Measurements from ENCODE around the gene KIAA0232. TPM values are rescaled to one million over a fixed set of nuclear protein-coding genes. Genes with fewer than 3 reads are reported as not detected.

KIAA0232 gene
- total RNA-seq, 1 donor from 2014 or later: 28.1 TPM

DNA sequence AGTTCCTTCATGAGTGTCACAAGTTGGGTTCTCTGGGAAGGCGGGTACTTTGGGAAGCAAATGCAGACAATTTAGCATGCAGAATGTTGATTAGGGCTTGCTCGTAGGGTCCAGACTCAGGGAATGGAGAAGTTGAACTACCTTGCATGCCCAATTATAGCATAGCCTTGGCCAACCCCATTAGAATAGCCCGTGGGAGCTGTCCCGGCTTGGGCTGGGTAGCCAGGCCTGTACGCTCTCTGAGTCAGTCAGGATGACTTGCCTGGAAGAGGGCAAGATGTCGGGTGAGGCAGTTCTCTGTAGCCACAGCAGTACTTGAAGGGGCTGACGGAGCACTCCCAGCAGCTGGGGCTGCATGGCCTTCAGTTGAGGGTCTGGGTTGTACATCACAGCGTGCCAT, 19.5 kb downstream of the KIAA0232 start:
- Histone ChIP-seq H3K9me3 (no peaks in the 10 kb centered on the region), H3K4me1 (peaks cover 28% of the 10 kb centered on the region), H3K27ac (no peak overlapping the region), H3K27me3 (ENCODE audit: low read depth) (no peaks in the 10 kb centered on the region), H3K4me3 (no peak overlapping the region), H3K36me3 (no peaks in the 10 kb centered on the region)
- TF ChIP-seq, protein P1, sequence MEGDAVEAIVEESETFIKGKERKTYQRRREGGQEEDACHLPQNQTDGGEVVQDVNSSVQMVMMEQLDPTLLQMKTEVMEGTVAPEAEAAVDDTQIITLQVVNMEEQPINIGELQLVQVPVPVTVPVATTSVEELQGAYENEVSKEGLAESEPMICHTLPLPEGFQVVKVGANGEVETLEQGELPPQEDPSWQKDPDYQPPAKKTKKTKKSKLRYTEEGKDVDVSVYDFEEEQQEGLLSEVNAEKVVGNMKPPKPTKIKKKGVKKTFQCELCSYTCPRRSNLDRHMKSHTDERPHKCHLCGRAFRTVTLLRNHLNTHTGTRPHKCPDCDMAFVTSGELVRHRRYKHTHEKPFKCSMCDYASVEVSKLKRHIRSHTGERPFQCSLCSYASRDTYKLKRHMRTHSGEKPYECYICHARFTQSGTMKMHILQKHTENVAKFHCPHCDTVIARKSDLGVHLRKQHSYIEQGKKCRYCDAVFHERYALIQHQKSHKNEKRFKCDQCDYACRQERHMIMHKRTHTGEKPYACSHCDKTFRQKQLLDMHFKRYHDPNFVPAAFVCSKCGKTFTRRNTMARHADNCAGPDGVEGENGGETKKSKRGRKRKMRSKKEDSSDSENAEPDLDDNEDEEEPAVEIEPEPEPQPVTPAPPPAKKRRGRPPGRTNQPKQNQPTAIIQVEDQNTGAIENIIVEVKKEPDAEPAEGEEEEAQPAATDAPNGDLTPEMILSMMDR (IDR thresholded peaks at IDR 0.05): no peak
- intact Hi-C loops (cut with DNase I): no loop called here
- no peak for ATAC-seq
- DNase-seq: no peak

DNA sequence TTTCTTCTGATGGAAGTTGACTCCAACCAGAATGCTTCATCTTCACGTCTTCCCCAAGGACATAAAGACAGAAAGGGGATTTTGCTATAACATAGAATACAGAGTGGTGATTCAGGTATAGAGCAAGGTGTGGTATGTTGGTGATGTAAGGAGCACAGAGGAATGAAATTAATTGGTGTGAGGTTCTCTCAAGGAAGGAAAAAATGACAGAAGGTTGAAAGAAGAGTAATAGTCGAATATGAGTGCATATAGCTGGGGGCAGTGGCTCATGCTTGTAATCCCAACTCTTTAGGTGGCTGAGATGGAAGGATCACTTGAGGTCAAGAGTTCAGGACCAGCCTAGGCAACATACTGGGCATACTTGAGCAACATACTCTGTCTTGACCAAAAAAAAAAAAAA, 20.1 kb downstream of the KIAA0232 start:
- Histone ChIP-seq H3K9me3 (no peaks in the 10 kb centered on the region), H3K4me3 (no peak overlapping the region), H3K4me1 (peaks cover 34% of the 10 kb centered on the region), H3K27me3 (ENCODE audit: low read depth) (no peaks in the 10 kb centered on the region), H3K36me3 (no peaks in the 10 kb centered on the region), H3K27ac (no peak overlapping the region)
- intact Hi-C loops (cut with DNase I): no loop called here
- ATAC-seq (no peak), DNase-seq (no peak)
- TF ChIP-seq, protein P1 (IDR thresholded peaks at IDR 0.05): no peak

DNA sequence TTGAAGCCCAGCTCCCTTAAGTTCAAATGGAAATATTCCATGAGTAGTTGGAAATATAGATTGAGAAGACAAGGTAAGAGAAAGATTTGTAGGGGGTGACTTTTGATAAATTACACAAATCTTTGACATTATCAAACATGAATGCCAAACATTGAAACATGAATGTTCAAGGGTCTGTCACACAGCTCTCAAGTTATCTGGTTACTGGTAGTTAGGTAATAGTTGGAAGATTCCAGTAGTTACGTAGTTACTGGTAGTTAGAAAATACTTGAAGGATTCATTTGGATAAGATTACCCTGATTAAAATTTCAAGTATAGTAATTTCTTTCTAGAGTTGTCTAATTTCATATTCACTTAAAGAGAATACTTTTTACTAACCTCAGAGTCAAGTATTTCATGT, 20.7 kb downstream of the KIAA0232 start:
- Histone ChIP-seq H3K4me1 (peaks cover 38% of the 10 kb centered on the region), H3K27ac (no peak overlapping the region), H3K36me3 (no peaks in the 10 kb centered on the region), H3K9me3 (no peaks in the 10 kb centered on the region), H3K4me3 (no peak overlapping the region), H3K27me3 (ENCODE audit: low read depth) (no peaks in the 10 kb centered on the region)
- DNase-seq (no peak), ATAC-seq (peak in 1 of 2 donors; percentile 52)
- intact Hi-C loops (cut with DNase I): no loop called here
- TF ChIP-seq, protein P1 (IDR thresholded peaks at IDR 0.05): no peak

DNA sequence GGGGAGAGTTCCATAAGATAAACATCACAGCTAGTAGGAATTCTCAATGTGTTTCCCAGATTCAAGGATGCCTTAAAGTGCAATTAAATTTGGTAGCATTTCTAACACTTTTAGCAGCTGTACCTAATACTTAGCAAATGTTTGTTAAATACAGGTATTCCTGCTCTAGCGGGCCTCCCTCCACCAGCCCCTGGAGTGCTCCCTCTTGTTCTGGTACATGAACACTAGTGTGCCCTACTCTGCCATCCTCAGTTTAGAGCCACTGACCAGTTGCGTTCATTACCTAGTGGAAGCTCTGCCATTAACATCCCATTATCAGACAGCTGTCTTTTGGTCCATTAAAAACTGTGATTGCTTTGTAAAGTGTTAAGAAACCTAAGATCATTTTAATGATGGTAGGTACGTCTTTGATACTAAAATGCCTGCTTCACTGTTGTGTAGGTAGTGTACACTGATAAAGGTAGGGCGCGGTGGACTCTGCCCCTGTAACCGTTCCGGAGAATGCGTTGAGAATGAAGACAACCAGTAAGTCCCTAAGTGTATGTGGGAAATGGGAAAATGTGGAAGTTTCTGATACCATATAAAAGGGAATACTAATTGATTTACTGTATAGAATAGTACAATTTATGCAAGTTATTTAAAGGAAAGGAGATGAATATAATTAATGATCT, 21.7 kb downstream of the KIAA0232 start:
- DNase-seq (no peak), ATAC-seq (no peak)
- Histone ChIP-seq H3K9me3 (no peaks in the 10 kb centered on the region), H3K4me1 (peaks cover 39% of the 10 kb centered on the region), H3K27me3 (ENCODE audit: low read depth) (no peaks in the 10 kb centered on the region), H3K4me3 (no peak overlapping the region), H3K36me3 (no peaks in the 10 kb centered on the region), H3K27ac (no peak overlapping the region)
- TF ChIP-seq, protein P1 (IDR thresholded peaks at IDR 0.05): no peak
- intact Hi-C loops (cut with DNase I): no loop called here

DNA sequence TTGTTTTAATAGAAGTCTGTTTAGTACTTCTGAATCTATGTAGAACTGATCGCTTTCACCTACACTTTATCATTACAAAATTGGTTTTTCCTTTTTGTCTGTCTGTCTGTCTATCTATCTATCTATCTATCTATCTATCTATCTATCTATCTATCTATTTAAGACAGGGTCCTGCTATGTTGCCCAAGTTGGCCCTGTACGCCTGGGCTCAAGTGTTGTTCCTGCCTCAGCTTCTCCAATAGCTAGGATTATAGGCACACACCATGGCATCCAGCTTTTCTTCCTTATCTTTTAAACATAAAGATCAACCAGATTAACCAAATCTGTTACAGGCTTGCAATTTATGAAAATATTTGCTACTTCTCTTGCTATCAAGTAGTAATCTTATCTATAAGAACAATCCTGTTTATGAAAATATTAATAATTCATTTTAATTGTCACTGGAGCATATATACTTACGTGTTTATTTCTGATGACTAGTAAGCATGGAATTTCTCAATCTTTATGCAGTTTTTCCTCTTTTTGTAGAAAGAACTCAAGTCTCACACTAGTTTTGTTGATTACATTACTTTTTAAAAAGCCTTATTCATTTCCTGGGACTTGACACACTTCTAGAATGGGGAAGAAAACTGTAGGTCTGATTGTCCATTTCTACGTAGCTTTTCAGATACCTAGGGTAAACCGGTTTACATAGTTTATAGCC, 24.5 kb downstream of the KIAA0232 start:
- Histone ChIP-seq H3K4me3 (no peak overlapping the region), H3K27ac (peak overlapping the region; percentile 58), H3K4me1 (peaks cover 41% of the 10 kb centered on the region), H3K27me3 (ENCODE audit: low read depth) (no peaks in the 10 kb centered on the region), H3K9me3 (no peaks in the 10 kb centered on the region), H3K36me3 (no peaks in the 10 kb centered on the region)
- ATAC-seq: peak; percentile 45 to 68
- no peak for DNase-seq
- intact Hi-C loops (cut with DNase I): no loop called here
- TF ChIP-seq, protein P1 (IDR thresholded peaks at IDR 0.05): no peak
